Epithelial cell of proximal tubule (primary cell): Measurements from ENCODE around the gene EFCAB6. TPM values are rescaled to one million over a fixed set of nuclear protein-coding genes. Genes with fewer than 3 reads are reported as not detected.

Source experiments
- DNase-seq: peaks from one replicate; pipeline ENCODE4 v3.0.0-alpha.2; 2011; ENCODE audit warnings: low read depth
- H3K4me3 ChIP-seq: 2 replicates; pipeline ENCODE4 v1.5.1; 2011; ENCODE audit warnings: low read depth, mild to moderate bottlenecking, low read length
- total RNA-seq: library from RNA; depleted of rRNA; stranded (reverse); fragments of >200 nt; gene quantifications from 2 replicates; pipeline ENCODE4 v1.2.3, GENCODE V29; 2015
- TF ChIP-seq, protein P1 (sequence below): conservative IDR thresholded peaks from 2 replicates; pipeline ENCODE4 v1.5.1; 2012; ENCODE audit warnings: low read depth, mild to moderate bottlenecking, low read length

EFCAB6 gene
- total RNA-seq, 1 donor from 2014 or later = 0.23 TPM

DNA sequence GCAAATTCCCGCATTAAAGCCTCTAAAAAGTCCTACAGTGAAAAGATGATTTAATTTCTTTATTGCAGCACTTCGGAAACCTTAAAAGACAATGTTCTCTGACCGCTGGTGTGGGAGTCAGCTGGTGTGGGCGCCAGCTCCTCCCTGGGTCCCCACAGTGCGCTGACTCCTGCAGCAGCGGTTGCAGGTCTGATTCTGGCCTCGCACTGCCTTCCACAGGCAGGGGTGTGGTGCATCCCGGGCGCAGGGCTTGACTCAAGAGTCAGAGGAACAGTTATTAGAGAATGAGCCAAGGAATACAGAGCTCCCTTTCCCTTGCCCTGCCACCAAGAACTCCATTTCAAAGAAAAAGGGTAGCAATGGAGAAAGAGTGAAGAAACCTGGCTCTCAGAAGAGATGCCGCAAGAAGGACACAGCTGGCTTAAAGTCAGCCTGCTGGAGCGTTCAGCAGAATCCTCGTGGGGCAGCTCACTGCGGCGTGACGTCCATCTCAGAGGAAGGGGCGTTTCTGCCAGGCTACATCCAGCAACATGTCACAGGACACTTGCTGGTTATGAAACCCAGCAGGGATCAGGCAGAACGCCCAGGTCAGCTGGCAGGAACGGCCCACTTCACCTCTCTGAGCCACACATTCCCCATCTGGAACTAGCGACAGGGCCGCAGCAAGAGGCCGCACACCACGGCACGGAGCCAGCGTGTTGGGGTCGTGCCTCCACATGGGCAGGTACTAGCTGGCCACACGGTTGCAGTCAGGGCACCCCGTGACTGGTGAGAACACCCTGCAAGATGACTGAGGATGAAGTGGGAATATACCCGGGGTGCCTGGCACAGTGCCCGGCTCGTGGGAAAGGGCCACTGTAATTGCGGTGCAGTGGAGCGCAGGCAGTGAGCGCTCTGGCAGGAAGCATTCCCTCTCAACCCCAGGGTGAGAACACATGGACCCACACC is 18.1 kb upstream of the EFCAB6 start:
- no peak for DNase-seq
- no peak overlapping the region for H3K4me3 ChIP-seq
- TF ChIP-seq, protein P1, sequence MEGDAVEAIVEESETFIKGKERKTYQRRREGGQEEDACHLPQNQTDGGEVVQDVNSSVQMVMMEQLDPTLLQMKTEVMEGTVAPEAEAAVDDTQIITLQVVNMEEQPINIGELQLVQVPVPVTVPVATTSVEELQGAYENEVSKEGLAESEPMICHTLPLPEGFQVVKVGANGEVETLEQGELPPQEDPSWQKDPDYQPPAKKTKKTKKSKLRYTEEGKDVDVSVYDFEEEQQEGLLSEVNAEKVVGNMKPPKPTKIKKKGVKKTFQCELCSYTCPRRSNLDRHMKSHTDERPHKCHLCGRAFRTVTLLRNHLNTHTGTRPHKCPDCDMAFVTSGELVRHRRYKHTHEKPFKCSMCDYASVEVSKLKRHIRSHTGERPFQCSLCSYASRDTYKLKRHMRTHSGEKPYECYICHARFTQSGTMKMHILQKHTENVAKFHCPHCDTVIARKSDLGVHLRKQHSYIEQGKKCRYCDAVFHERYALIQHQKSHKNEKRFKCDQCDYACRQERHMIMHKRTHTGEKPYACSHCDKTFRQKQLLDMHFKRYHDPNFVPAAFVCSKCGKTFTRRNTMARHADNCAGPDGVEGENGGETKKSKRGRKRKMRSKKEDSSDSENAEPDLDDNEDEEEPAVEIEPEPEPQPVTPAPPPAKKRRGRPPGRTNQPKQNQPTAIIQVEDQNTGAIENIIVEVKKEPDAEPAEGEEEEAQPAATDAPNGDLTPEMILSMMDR = no peak

DNA sequence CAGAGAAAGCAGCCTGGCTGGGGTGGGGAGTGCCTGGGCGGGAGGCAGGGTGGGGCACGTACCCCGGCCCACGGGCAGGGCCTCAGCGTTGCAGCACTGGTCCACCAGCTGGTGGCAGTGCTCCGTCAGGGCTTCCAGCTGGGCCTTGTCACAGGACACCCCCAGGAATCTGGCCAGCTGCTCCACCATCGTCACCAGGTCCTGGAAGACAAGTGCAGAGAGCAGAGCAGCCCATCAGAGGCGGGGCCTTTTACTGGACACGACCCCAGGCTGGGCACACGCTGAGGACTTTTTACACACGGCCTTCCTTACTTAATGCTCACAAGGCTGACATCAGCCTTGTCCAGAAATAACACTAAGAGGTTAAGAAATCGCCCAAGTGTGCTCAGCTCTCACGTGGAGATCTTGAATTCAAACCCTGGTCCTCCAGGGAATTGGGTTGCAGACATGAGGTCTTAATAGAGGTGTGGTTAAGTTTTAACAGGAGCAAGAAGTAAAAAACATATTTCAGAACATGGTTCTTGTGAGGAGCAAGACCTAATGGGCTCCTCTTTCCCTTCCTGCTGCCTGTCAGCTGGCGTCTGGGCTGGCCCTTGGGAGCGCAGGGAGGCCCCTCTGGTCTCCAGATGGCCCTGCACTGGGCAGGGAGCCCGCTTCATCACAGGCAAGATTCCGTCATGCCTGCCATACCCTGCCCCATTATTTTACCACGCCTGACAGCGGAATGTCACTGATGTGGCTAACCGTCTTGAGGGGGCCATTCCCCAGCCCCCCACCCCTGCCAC is 17.1 kb upstream of the EFCAB6 start:
- no peak overlapping the region for H3K4me3 ChIP-seq
- TF ChIP-seq, protein P1 = peak; percentile 24
- DNase-seq = no peak

DNA sequence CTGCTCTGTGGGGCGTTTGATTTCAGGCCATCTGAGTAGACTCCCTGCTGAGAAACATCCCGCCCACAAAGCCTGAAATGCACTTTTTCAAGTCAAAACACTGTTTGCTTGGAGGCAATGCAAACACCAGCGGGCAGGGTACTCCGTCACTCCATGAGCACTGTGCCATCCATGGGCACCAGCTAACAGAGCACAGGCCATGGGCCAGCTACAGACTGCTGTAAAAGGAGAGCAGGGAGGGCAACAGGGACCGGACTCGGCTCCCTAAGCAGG is 16.6 kb upstream of the EFCAB6 start:
- DNase-seq = no peak
- no peak overlapping the region for H3K4me3 ChIP-seq
- TF ChIP-seq, protein P1 = no peak

DNA sequence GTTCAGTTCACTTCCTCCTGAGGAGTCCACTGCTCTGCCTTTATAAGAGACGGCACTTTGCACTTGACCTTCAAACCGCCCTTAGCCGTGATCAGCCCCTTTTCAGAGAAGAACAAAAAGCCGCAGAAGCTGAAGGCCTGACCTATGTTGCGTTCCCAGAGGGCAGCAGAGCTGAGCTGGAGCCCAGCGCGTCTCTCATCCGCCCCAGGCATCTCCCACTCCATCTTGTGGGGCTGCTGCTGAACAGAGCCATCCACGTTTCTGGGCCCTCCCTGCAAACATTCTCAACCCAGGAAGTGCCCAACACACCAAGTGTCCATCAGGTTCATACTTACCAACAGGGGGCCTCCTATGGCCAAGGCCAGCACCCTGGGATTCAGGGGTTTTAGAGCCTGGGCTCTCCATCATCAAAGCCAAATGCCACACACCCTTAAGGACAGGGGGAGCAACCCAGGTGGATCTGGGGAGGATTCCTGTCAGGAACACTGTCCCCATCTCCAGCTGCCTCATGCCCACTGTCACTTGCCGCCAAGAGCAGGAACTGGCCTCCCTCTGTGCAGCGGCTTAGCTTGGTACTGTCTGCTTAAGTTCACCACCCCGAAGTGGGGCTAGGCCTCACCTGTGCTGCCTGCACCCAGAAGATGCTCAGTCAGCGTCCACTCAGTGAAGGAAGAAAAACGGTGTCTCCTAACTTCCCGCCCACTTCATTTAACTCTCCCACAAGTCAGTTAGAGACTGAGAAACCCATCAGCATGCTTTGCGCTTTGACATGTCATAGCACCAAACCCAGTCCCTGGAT is 16.0 kb upstream of the EFCAB6 start:
- DNase-seq = no peak
- no peak overlapping the region for H3K4me3 ChIP-seq
- TF ChIP-seq, protein P1 = peak; percentile 35

DNA sequence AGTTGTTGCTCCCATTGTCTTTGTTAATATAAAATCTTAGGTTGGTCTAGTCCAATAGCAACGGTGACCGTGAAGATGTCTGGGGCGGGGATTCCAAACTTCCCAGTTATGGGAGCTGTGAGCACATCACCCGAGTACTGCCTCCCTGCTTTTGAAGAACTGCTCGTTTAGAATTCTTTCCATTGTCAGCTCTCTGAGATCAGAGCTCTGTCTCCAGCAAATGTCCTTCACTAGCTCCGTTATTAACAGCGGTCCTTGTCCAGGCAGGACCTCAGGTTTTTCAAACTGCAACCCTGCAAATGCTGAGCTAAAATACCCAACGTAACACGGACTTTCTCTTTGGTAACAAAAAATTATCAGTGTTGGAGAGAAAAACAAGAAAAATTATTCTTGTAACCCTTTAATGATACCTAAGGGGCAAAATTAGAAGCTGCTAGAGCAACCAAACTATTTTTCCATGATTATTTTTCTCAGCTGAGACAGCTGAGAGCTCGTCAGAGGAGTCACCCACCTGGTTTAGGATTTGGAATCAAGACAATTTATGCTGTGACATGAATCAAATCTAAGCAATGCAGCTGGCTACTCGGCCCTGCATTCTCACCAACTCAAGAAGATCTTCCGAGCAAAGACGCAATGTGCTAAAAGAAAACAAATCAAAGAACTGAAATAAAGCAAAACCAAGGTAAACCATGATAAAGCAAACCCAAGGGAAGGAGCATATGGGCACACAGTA is 15.1 kb upstream of the EFCAB6 start:
- TF ChIP-seq, protein P1 = no peak
- no peak for DNase-seq
- peak overlapping the region; percentile 27 for H3K4me3 ChIP-seq
